ENCODE measurements around the gene ACVR2B.
A peak's percentile ranks its signal among the peaks of the same experiment; 100 is the strongest.

The ACVR2B gene

DNA sequence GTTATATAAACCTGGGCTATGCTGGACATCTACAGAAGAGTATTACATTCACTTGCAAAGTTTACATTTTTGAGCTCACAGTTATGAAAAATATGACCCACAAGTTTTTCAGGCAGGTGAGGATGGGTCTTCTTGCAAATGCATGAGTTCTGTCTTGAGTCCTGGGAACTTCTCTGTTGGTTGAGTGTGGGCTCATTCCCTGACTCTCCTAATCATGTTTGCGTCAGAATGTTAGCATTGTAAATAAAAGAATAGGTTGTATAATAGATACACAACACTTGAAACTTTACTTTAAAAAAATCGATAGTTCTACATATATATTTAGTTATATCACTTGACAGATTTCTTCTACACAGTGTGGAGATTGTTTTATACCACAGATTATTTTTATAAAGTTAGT is 35.3 kb downstream of the ACVR2B start:
- no peak for DNase-seq

DNA sequence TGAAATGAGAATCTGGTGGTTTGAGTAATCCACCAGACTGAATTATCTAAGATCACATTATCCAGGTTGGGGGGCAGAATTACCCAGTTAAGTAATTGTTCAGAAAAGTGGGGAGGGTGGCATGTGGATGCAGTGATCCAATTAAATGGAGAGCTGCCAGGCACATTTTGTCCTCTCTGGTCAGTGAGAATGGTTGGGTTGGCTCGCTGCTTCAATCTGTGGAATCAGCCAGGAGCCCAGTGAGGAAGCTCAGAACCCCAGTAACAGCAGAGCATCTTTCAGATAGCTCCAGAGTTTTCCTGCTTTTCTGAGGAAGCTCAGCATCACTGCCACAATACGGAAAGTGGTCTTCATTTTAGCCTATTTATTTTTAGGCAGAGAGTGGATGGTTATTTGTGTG is 36.1 kb downstream of the ACVR2B start:
- no peak for DNase-seq

- DNase-seq: no peak
Observed at GRCh38 chr3:38490281-38491030, 36.8 kb downstream of the ACVR2B start.

- no peak for DNase-seq
Observed at GRCh38 chr3:38491215-38491614, 37.5 kb downstream of the ACVR2B start.

DNA sequence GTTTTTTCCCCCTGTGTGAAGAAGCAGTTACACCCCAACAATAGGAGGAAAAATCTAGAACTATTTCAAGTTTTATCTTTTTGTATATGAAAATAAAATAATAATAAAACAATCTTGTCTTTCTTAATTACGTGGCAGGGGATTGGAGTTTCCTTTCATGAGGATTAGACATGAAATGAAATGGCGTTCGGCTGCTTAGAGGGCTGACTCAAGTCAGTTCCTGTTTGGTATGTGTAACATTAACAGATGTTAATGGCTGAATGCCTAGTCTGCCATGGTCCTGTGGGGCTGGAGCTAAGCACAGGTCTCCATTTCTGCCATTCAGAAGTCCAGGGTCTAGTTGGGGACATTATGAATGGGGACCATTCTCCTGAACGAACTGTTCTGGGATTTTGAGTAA is 39.3 kb downstream of the ACVR2B start:
- no peak for DNase-seq

DNA sequence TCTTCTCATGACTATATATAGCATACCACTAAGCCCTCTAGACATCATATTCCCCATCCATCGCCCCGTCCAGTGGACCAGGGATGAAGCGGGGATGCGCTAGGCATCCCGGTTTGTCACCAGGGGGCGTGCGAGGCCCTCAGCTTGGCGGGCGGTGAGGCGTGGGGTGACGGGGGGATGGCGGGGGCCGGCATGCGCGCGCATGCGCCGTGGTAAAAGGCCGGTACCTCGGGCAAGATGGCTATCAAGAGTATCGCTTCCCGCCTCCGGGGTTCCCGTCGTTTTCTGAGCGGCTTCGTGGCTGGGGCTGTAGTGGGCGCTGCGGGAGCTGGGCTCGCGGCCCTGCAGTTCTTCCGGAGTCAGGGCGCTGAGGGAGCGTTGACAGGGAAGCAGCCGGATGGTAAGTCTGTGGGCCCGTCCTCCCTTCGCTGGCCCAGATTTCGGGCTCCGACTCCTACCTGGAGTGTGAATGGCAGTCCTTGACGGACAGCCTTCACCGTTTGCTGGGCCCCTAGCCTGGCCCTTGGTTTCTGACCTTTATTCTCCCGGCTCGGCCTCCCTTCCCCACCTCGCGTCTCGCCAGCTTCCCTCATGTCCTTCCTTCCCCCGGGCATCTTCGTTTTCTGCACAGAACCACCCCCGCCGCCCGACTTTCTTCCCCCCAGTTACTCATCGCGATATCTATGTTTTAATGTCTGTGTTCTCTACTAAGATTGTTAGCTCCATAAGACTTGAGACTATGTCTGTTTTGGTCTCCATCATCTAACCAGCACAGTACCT is 42.6 kb downstream of the ACVR2B start, which contains the start of gene EXOG:
EXOG (plus strand) TSS at position 210 of the 780 bp plus-strand sequence; CDS start at position 238, 28 bp downstream.
- DNase-seq: peak; percentile 88

- DNase-seq: no peak
Observed at GRCh38 chr3:38497031-38497430, 43.3 kb downstream of the ACVR2B start.

- DNase-seq: no peak
Observed at GRCh38 chr3:38500688-38501417, 47.2 kb downstream of the ACVR2B start.

GRCh38 chr3:38507120-38507519 is 53.4 kb downstream of the ACVR2B start:
- DNase-seq: no peak

DNA sequence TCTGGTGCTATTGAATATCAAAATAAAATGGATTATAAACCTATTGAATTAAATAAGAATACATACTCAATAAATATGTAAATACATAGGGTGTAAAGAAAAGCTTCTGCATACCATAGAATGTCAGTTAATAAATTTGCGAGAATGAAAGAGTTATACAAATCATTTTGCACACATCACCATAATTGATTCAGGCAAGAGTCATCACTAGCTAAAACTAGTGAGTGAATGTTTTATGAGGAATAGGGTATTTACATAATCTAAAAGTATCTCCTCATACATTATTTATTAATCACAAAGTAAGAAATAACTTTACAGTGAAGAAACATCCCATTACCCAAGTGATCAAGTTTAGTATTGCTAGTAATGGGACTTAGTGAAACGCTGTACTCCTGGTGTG is 56.0 kb downstream of the ACVR2B start:
- no peak for DNase-seq

DNA sequence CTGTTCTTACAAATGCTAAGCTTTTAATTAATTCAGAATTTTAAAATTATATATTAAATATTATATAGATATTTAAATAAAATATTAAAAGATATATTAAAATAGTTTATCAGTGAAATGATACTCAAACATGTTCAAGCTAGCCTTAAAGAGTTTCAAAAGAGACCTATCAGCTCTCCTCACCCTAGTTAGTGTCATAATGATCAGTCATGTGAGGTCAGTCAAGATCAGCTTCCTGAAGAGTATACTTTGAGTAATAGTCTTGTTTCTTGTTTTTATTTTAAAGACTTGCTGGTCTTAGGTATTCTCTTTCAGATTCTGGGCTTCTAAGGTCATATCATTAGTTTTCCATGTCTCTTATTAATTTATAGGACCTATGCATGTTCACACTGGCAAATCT is 56.9 kb downstream of the ACVR2B start:
- no peak for DNase-seq

DNA sequence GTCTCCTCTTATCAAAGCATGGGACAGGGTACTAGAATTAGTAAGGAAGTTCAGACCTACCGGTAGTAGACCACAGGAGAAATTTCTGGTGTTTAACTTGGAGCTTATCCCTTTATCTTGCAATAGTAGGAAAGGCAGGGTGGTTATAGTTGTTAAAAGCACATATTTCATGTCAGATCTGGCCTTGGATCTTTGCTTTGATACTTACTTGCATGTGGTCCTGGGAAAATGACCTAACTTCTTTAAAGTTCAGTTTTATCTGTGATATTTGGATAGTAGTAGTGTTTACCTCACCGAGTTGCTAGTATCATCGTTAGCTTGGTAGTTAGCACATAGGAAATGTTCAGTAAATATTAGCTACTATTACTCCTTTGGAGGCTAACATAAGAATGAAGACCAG is 57.9 kb downstream of the ACVR2B start:
- no peak for DNase-seq

- DNase-seq: no peak
Observed at GRCh38 chr3:38515367-38515766, 61.7 kb downstream of the ACVR2B start.

DNA sequence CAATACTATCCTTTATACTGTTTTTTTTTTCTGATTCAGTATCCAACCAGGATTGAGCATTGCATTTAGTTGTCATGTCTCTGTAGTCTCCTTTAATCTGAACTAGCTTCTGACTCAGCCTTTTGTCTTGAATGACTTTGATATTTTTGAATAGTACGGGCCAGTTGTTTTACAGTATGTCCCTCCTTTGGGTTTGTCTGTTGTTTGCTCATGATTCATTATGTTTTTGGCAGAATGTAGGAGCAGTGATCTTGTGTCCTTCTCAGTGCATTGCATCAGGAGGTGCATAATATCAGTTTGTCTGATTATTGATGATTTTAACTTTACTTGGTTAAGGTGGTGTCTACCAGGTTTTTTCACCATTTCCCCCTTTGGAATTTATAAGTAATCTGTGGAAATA is 63.0 kb downstream of the ACVR2B start:
- no peak for DNase-seq

DNA sequence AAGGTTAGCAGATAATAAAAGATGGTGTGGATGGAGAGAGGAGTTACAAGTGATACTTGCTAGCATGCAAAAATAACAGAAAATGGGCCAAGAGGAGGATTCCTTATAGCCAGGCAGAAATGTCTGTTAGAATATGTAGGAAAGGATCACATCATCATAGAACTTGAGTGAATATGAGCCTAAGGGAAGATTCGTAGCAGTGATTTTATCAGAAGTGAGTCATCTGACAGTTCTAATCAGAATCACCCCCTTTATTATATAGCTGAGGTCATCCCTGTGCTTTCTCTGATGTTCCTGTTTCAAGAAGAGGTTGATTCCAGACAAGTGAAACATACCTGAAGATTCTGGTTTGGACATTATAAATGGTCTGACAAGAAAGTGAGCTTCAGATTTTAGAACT is 65.3 kb downstream of the ACVR2B start:
- DNase-seq: peak; percentile 51

DNA sequence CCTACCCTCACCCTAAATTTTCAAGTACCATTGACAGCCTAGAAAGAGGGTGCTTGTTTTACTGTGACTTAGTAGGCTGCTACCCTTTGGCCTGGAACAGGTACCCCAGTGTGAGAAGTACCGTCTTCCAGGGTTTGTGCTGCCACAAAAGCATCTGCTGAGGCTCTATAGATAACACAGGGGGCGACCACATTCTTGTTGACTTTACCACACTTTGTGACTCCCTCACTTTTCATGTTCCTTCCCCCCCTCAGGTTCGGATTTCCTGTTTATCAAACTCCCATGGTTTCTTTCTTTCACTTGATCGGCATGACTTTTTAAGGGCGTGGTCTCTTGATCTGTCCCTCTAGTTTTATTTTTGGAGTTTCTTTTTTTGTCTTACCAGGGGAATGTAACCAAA is 66.0 kb downstream of the ACVR2B start:
- no peak for DNase-seq

- DNase-seq: no peak
Observed at GRCh38 chr3:38521391-38521987, 67.8 kb downstream of the ACVR2B start.

GRCh38 chr3:38522002-38522401 is 68.3 kb downstream of the ACVR2B start:
- no peak for DNase-seq

- no peak for DNase-seq
Observed at GRCh38 chr3:38524141-38524739, 70.5 kb downstream of the ACVR2B start.

GRCh38 chr3:38526792-38527191 is 73.1 kb downstream of the ACVR2B start:
- DNase-seq: no peak

- DNase-seq: no peak
Observed at GRCh38 chr3:38528457-38528856, 74.8 kb downstream of the ACVR2B start.

DNA sequence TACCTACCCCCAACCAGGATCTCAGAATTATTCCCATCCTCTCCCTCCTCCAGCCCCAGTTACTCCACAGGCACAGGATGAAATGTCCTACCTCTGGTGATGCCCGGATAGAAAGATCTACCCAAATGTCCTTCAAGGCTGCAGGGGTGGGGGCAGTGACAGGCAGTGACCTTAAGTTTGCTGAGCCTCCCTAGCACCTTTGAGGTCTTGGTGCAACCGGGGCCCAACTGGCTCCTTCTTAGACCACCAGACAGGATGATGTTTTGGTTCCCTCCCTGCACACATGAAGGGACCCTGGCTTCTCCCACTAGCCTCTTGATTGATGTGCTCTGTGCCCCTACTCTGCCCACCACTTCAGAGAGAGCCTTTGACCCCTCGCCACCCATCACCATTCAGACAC is 78.8 kb downstream of the ACVR2B start:
- DNase-seq: no peak

Measured in amniotic stem cell (primary cell).